Rectal smooth muscle tissue (tissue), 1 donor: ENCODE measurements around the gene ITPRIPL2.

Experiments
- H3K27ac ChIP-seq: one replicate; pipeline ENCODE4 v1.7.0; 2013; ENCODE audit warnings: low read depth, low read length, inconsistent platforms
- H3K27me3 ChIP-seq: one replicate; pipeline ENCODE4 v1.7.0; 2013; ENCODE audit warnings: low read length; ENCODE audit not compliant: control insufficient read depth, insufficient read depth
- H3K36me3 ChIP-seq: one replicate; pipeline ENCODE4 v1.7.0; 2013; ENCODE audit warnings: low read length; ENCODE audit not compliant: control insufficient read depth, insufficient read depth
- H3K4me1 ChIP-seq: one replicate; pipeline ENCODE4 v1.7.0; 2013; ENCODE audit warnings: low read length; ENCODE audit not compliant: control insufficient read depth, insufficient read depth
- H3K4me3 ChIP-seq: one replicate; pipeline ENCODE4 v1.7.0; 2013; ENCODE audit warnings: low read length
- H3K9ac ChIP-seq: one replicate; pipeline ENCODE4 v1.7.0; 2013; ENCODE audit warnings: low read length

The ITPRIPL2 gene

DNA sequence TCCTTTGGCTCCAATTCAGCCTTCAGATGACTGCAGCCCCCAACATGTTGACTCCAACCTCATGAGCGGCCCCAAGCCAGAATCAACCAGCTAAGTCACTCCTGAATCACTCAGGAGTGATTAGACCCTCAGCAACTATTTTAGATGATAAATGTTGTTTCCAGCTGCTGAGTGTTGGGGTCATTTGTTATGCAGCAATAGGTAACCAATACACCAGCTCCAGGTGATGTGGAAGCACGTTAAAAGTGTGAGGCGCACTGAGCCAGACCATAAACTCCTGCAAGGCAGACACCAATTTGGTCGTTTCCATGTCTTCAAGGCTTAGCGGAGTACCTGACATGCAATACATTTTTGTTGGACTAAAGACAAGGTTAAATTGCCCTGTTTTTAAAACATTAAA, 28.9 kb upstream of the ITPRIPL2 start:
- H3K27me3 ChIP-seq = no peaks in the 10 kb centered on the region
- H3K9ac ChIP-seq = no peak overlapping the region
- no peaks in the 10 kb centered on the region for H3K36me3 ChIP-seq
- H3K4me1 ChIP-seq = peaks cover 2% of the 10 kb centered on the region
- H3K27ac ChIP-seq = no peak overlapping the region
- no peak overlapping the region for H3K4me3 ChIP-seq

DNA sequence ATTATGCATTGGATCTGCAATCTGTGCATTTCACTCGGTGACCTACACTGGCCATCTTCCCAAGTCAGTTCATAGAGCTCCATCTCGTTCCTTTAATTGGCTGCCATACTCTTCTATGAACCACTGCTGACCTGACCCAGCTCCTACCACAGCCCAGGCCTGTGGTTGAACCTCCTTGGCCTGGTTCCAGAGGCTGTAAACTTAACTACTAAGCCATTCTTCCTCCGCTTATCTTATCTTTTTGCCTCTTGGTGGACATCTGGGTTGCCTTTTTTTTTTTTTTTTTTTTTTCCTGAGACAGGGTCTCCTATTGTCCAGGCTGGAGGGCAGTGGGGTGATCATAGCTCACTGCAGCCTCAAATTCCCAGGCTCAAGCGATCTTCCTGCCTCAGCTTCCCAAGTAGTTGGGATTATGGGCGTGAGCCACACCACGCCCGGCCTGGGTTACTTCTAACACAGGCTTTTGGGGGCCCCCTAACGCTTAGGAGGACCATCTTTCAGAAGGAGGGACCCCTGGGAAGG, 28.0 kb upstream of the ITPRIPL2 start:
- Histone ChIP-seq H3K4me3 (peak overlapping the region; percentile 67), H3K27me3 (no peaks in the 10 kb centered on the region), H3K36me3 (no peaks in the 10 kb centered on the region), H3K4me1 (peaks cover 2% of the 10 kb centered on the region), H3K9ac (no peak overlapping the region), H3K27ac (no peak overlapping the region)

DNA sequence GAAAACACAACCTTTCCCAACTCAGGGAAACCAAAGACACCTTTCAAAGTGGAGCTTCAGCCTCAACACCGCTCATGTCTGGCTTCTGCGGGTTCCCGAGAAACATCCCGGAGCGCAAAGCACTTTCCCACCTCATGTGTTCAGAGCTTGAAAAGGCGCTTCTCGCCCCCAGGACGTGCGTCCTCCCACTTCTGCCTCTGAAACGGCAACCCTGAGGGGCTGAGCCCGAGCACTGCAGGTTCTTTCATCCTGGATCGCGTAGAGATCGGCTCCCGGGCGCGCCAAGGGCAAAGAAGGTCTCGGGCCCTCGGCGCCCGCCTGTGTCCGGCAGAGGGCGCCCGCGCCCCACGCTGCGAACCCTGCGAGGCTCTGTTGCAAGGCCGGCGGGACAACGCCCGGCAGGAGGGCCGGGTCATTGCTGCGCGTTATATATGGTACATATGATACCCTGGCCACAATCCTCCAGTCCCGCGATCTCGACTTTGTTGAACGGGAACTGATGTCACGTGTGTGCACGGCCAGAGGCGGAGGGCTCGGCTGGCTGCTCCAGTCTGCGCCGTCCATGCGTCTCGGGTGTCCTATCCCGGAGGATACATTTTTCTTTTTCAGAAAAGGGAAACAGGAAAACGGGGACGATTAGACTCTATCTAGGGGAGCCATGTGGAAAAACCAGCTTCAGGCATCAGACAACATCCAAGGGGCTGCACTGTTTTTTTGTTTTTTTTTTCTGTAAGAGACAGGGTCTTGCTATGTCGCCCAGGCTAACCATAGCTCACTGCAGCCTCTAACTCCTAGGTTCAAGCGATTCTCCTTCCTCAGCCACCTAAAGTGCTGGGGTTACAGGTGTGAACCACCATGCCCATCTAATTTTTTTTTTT, 27.2 kb upstream of the ITPRIPL2 start:
- H3K9ac ChIP-seq = peak overlapping the region; percentile 10
- no peaks in the 10 kb centered on the region for H3K36me3 ChIP-seq
- H3K27ac ChIP-seq = no peak overlapping the region
- H3K27me3 ChIP-seq = no peaks in the 10 kb centered on the region
- peaks cover 2% of the 10 kb centered on the region for H3K4me1 ChIP-seq
- H3K4me3 ChIP-seq = peak overlapping the region; percentile 67

DNA sequence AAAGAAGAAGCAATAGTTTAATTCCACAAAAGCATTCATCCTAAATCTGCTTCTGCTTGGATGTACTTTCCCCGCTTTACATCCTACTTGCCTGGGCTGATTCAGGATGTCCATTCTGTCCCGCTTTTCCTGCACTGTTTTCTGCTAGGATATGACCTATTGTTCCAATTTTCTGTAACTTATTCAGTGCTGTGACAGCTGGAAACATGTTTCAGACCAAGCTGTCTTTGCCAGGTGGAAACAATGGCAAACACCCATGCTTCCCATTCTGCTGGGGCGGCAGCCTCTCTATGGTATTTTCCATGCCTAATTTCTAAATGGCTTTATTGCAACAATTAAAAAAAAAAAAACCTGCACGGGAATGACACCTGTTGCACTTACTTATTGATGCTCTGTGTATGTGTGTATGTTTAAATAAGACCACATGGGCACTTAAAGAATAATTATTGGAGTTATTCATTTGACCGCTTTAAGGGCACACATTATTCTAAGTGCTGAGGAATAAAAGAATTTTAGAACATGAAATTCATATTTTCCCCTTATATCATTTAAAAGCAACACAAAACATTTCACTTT, 25.3 kb upstream of the ITPRIPL2 start:
- no peaks in the 10 kb centered on the region for H3K27me3 ChIP-seq
- H3K4me1 ChIP-seq = peaks cover 2% of the 10 kb centered on the region
- H3K9ac ChIP-seq = no peak overlapping the region
- H3K4me3 ChIP-seq = no peak overlapping the region
- H3K36me3 ChIP-seq = no peaks in the 10 kb centered on the region
- no peak overlapping the region for H3K27ac ChIP-seq

DNA sequence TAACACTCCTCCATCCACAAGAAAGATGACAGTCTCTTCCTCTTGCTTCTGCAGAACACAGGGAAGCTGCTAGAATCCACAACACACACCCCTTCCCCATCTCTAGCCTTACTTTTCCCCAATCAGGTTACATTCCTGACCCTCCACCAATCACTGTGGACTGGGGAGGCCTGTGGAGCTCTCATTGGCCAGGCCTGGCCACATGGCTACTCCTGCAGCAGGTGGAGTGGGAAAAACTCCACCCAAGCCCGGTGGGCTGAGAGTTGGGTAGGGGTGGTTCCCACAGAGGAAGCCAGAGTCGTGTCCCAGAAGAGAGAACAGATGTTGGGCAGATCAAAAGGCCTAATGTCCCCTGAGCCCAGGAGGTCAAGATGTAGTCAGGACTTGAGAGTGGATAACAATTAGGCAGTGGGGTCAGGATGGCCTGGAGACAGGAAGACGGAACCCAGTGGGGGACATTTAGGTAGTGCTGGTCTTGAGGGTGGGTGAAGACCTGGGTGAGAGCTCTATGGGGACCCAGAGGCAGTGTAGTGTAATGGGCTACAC, 24.3 kb upstream of the ITPRIPL2 start:
- Histone ChIP-seq H3K4me1 (no peaks in the 10 kb centered on the region), H3K27me3 (no peaks in the 10 kb centered on the region), H3K36me3 (no peaks in the 10 kb centered on the region), H3K9ac (no peak overlapping the region), H3K27ac (no peak overlapping the region), H3K4me3 (no peak overlapping the region)

DNA sequence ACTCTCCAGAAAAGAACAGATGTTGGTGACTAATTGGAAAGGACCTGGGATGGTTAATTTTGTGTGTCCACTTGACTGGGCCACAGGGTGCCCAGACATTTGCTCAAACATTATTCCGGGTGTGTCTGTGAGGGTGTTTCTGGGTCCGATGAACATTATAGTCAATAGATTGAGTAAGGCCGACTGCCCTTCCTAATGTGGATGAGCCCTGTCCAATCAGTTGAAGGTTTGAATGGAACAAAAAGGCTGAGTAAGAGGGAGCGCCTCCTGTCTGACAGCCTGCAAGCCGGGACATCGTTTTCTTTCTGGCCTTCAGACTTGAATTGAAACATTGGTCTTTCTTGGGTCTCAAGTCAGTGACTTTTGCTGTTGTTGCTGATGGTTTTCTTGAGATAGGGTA, 22.8 kb upstream of the ITPRIPL2 start:
- Histone ChIP-seq H3K9ac (no peak overlapping the region), H3K4me3 (no peak overlapping the region), H3K4me1 (no peaks in the 10 kb centered on the region), H3K27ac (no peak overlapping the region), H3K36me3 (no peaks in the 10 kb centered on the region), H3K27me3 (no peaks in the 10 kb centered on the region)

DNA sequence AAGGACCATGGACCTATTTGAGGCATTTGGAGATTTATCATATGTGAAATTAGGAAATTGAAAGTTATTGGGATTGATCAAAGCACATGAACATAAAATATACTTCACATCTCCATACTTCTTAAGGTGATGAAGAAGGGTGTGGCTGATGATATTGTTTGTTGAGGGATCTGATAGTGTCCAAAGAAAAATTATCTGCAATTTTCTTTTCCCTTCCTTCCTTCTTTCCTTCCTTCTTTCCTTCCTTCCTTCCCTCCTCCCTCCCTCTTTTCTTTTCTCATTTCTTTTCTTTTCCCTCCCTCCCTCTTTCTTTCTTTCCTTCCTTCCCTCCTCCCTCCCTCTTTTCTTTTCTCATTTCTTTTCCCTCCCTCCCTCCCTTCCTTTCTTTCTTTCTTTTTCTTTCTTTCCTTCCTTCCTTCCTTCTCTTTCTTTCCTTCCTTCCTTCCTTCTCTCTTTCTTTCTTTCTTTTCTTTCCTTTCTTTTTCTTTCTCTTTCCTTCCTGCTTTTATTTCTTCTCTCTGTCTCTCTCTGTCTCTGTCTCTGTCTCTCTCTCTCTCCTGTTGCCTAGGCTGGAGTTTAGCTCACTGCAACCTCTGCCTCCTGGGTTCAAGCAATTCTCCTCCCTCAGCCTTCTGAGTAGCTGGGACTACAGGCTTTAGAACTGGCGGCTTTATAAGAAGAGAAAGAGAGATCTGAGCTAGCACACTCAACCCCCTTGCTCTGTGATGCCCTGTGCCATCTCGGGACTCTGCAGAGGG, 20.9 kb upstream of the ITPRIPL2 start:
- no peak overlapping the region for H3K27ac ChIP-seq
- H3K27me3 ChIP-seq = no peaks in the 10 kb centered on the region
- H3K36me3 ChIP-seq = no peaks in the 10 kb centered on the region
- no peaks in the 10 kb centered on the region for H3K4me1 ChIP-seq
- H3K4me3 ChIP-seq = no peak overlapping the region
- H3K9ac ChIP-seq = no peak overlapping the region

DNA sequence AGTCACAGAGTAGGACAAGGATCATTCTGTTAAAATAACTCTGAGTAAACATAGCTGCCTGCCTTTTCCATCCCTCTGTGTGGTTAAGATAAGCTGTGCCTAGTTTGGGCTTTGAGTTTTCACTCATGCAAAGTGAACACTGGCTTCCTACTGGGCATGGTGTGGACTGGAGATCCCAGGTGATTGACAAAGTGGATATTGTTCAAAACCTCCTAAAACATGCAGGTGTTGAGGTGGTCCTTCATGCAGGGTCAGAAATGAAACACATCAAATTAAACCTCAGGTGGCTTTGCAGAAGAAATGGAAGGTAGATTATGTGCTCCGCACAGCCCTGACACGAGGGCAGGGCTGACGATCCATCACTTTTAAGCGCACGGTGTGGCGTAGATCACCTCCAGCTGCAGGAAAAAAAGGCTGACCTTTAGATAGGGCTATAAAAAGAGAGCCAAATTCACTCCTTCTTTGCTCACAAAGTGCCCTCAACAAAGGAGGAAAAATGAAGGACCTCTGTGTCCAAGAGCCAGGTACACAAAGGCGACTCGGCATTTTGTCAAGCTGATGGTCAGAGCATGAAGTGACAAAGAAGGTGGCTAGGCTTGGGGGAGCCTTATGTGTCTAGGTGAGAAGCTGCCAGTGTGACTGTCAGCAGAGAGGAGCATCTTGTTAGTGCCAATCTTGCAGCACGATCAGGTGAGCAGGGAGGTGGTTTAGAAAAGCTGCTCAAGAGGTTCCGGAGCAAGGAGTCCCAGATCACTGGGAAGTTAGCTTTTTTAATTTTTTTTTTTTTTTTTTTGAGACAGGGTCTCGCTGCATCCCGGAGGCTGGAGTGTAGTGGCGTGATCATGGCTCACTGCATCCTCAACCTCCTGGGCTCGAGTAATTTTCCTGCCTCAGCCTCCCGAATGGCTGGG, 19.9 kb upstream of the ITPRIPL2 start:
- H3K4me1 ChIP-seq = no peaks in the 10 kb centered on the region
- H3K4me3 ChIP-seq = no peak overlapping the region
- no peaks in the 10 kb centered on the region for H3K27me3 ChIP-seq
- no peak overlapping the region for H3K9ac ChIP-seq
- H3K27ac ChIP-seq = no peak overlapping the region
- H3K36me3 ChIP-seq = no peaks in the 10 kb centered on the region

DNA sequence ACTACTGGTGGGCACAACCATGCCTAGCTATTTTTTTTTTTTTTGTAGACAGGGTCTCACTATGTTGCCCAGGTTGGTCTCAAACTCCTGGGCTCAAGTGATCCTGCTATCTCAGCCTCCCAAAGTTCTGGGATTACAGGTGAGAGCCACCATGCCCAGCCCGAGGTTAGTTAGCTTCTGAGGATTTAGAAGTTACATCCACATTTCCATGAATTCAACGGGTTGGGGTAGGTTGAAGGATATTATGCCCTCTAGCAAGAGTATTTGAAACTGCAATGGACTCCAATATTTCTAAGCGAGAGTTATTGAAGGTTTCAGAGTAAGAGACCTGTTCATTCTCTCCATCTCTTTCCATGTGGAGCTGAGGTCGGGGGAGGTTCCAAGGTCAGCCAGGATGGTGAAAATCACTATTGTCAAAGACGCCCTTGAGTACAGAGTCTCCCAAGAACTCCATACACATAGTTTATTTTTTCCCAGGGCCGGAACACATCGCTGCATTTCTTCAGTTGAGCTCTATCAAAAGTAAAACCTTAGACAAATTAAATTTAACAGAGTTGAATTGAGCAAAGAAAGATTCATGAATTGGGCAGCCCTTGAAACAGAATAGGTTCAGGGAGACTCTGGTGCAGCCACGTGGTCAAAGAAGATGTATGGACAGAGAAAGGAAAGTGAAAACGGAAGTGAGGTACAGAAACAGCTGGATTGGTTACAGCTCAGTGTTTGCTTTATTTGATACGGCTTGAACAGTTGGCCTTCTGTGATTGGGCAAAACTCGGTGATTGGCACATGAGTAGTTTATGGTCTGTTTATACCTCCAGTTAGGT, 19.0 kb upstream of the ITPRIPL2 start:
- no peak overlapping the region for H3K27ac ChIP-seq
- H3K9ac ChIP-seq = no peak overlapping the region
- no peaks in the 10 kb centered on the region for H3K4me1 ChIP-seq
- no peaks in the 10 kb centered on the region for H3K27me3 ChIP-seq
- no peaks in the 10 kb centered on the region for H3K36me3 ChIP-seq
- H3K4me3 ChIP-seq = no peak overlapping the region

DNA sequence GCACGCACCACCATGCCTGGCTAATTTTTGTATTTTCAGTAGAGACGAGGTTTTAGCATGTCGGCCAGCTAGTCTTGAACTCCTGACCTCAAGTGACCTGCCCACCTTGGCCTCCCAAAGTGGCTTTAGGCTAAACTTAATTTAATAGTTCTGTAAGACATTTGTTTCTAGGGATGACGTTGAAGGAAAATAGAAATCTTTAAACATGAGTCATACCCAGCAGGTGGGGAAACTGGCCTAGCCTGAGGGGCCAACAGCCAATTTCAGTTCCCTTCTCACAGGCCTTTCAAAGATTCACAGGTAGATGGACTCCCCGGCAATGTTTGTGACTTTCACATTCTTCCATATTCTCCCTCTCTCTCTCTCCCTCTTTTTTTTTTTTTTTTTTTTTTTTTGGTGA, 18.1 kb upstream of the ITPRIPL2 start:
- no peak overlapping the region for H3K4me3 ChIP-seq
- H3K27ac ChIP-seq = no peak overlapping the region
- H3K4me1 ChIP-seq = no peaks in the 10 kb centered on the region
- H3K9ac ChIP-seq = no peak overlapping the region
- H3K27me3 ChIP-seq = no peaks in the 10 kb centered on the region
- no peaks in the 10 kb centered on the region for H3K36me3 ChIP-seq

DNA sequence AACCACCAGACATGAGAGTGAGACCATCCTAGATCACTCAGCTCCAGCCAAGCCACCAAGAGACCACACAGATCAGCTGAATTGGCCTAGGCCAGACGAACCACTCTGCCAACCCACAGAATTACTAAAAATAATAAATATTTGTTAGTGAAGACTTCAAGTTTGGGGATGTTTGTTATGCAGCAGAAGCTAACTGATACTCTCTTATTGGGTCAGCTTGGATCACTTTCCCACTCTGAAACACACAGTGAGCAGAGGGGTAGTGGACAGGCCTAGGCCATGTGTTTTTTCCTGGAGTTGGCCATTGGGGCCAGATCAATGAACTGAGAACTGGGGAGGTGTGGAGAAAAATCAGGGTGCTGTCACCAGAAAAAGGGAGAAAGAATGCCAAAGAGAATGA, 15.6 kb upstream of the ITPRIPL2 start:
- H3K9ac ChIP-seq = no peak overlapping the region
- no peak overlapping the region for H3K27ac ChIP-seq
- no peaks in the 10 kb centered on the region for H3K36me3 ChIP-seq
- no peak overlapping the region for H3K4me3 ChIP-seq
- H3K27me3 ChIP-seq = no peaks in the 10 kb centered on the region
- no peaks in the 10 kb centered on the region for H3K4me1 ChIP-seq
